Measurements from ENCODE around the gene ACACB.

DNA sequence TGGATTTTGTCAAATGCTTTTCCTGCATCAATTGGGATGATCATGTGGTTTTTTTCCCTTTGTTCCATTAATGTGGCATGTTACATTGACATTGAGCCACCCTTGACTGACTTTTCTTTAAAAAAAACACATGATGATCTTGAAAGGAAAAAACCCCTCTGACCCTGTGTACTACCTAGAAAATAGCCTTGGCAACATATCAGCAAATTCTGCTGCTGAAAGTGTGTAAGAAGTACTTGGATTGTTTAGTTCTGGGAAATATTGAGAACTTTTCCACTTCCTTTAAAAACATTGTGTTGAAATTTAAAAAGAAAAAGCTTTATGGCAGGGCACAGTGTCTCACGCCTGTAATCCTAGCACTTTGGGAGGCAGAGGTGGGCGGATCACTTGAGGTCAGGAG, 20.7 kb downstream of the ACACB start:
- TF ChIP-seq, protein P1, sequence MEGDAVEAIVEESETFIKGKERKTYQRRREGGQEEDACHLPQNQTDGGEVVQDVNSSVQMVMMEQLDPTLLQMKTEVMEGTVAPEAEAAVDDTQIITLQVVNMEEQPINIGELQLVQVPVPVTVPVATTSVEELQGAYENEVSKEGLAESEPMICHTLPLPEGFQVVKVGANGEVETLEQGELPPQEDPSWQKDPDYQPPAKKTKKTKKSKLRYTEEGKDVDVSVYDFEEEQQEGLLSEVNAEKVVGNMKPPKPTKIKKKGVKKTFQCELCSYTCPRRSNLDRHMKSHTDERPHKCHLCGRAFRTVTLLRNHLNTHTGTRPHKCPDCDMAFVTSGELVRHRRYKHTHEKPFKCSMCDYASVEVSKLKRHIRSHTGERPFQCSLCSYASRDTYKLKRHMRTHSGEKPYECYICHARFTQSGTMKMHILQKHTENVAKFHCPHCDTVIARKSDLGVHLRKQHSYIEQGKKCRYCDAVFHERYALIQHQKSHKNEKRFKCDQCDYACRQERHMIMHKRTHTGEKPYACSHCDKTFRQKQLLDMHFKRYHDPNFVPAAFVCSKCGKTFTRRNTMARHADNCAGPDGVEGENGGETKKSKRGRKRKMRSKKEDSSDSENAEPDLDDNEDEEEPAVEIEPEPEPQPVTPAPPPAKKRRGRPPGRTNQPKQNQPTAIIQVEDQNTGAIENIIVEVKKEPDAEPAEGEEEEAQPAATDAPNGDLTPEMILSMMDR (IDR thresholded peaks at IDR 0.05; ENCODE audit: borderline replicate concordance, extremely low read depth, low read length, poor library complexity, severe bottlenecking): no peak
- TF ChIP-seq EZH2 (IDR thresholded peaks at IDR 0.05; ENCODE audit: borderline replicate concordance, low read depth, low read length, severe bottlenecking): no peak

All from DND-41 (cell line).